Smooth muscle cell (in vitro differentiated cells): ENCODE results near the gene GPAT2. TPM values are rescaled to one million over a fixed set of nuclear protein-coding genes. Genes with fewer than 3 reads are reported as not detected.
A peak's percentile ranks its signal among the peaks of the same experiment; 100 is the strongest.
"Not testable (repeated sequence)": the region's sequence is repeated elsewhere in the genome, so short reads cannot be mapped to it uniquely, and the experiment has no call there.

ENCODE experiments used
- DNase-seq: peaks from one replicate; lab custom pipeline; 2025; ENCODE audit not compliant: unreplicated experiment; lab: John Stamatoyannopoulos, UW
- H2AFZ ChIP-seq: fragments of 200-600 bp; sonication (generic); 2 replicates; pipeline ENCODE4 v1.6.0; 2016; ENCODE audit warnings: antibody characterized with exemption, low read depth, mild to moderate bottlenecking
- H3F3A ChIP-seq: fragments of 200-600 bp; sonication (generic); 2 replicates; pipeline ENCODE4 v1.6.0; 2017; ENCODE audit warnings: antibody characterized with exemption, low read depth
- H3K27ac ChIP-seq: fragments of 200-600 bp; sonication (generic); 2 replicates; pipeline ENCODE4 v1.5.1; 2016; ENCODE audit warnings: low read depth, mild to moderate bottlenecking
- H3K27me3 ChIP-seq: fragments of 200-600 bp; sonication (generic); 2 replicates; pipeline ENCODE4 v1.6.1; 2016; ENCODE audit warnings: low read depth, mild to moderate bottlenecking
- H3K36me3 ChIP-seq: fragments of 200-600 bp; sonication (generic); 2 replicates; pipeline ENCODE4 v1.5.1; 2016; ENCODE audit warnings: low read depth
- H3K4me1 ChIP-seq: fragments of 200-600 bp; sonication (generic); 2 replicates; pipeline ENCODE4 v1.5.1; 2016; ENCODE audit warnings: low read depth
- H3K4me2 ChIP-seq: fragments of 200-600 bp; sonication (generic); 2 replicates; pipeline ENCODE4 v1.6.0; 2016; ENCODE audit warnings: mild to moderate bottlenecking
- H3K4me3 ChIP-seq: fragments of 200-600 bp; sonication (generic); 2 replicates; pipeline ENCODE4 v1.5.1; 2016; ENCODE audit warnings: mild to moderate bottlenecking
- H3K79me2 ChIP-seq: fragments of 200-600 bp; sonication (generic); 2 replicates; pipeline ENCODE4 v1.6.0; 2016; ENCODE audit warnings: low read depth, mild to moderate bottlenecking
- H3K9ac ChIP-seq: fragments of 200-600 bp; sonication (generic); 2 replicates; pipeline ENCODE4 v1.6.0; 2016; ENCODE audit warnings: low read depth
- H3K9me3 ChIP-seq: fragments of 200-600 bp; sonication (generic); replicated peaks from 2 replicates; pipeline ENCODE4 v1.5.1; 2016; ENCODE audit warnings: low read depth
- H4K20me1 ChIP-seq: fragments of 200-600 bp; sonication (generic); 2 replicates; pipeline ENCODE4 v1.6.0; 2016; ENCODE audit warnings: low read depth
- CTCF ChIP-seq: fragments of 200-600 bp; sonication (generic); IDR thresholded peaks from 2 replicates; pipeline ENCODE4 v1.5.1; 2017; ENCODE audit warnings: borderline replicate concordance, mild to moderate bottlenecking, antibody characterized with exemption; ENCODE audit not compliant: insufficient read depth, poor library complexity, severe bottlenecking
- WGBS: methylation state at CpG from one replicate; pipeline ENCODE4 v1.1.7; 2016; ENCODE audit warnings: low lambda C conversion rate; 5-methylcytosine and 5-hydroxymethylcytosine counted together
- polyA plus RNA-seq: library from polyadenylated mRNA; unstranded; fragments of >200 nt; fragmentation: Nextera tagmentation; extraction: Ambion mirVana; gene quantifications from 2 replicates; pipeline ENCODE4 v1.2.1, GENCODE V29; 2016
- total RNA-seq: library from RNA; depleted of rRNA; stranded (reverse); fragments of >200 nt; gene quantifications from 2 replicates; pipeline ENCODE4 v1.2.3, GENCODE V29; 2014

Gene GPAT2
- total and polyA plus RNA-seq, 2 experiments from 2014 or later, result 0.29 TPM; not detected in 1

GRCh38 chr2:96011129-96011455, 23.6 kb downstream of the GPAT2 start:
- peak overlapping the region; percentile 69 for H3K4me2 ChIP-seq
- WGBS, result 14% methylated on average over 4 of the region's 4 CpGs
- H3F3A ChIP-seq, H4K20me1 ChIP-seq, H3K36me3 ChIP-seq, H2AFZ ChIP-seq, H3K27me3 ChIP-seq, H3K9ac ChIP-seq, H3K4me1 ChIP-seq, H3K79me2 ChIP-seq, H3K9me3 ChIP-seq, H3K27ac ChIP-seq, DNase-seq: not testable (repeated sequence)
- H3K4me3 ChIP-seq, result peak overlapping the region; percentile 31

GRCh38 chr2:96010320-96011128, 24.2 kb downstream of the GPAT2 start:
- H3K27ac ChIP-seq, result peak overlapping the region; percentile 48
- H3K9ac ChIP-seq, result peak overlapping the region; percentile 71
- not testable (repeated sequence) for H3K9me3 ChIP-seq, H3K79me2 ChIP-seq, H3F3A ChIP-seq, H3K36me3 ChIP-seq, H4K20me1 ChIP-seq, H3K4me1 ChIP-seq, H3K27me3 ChIP-seq, DNase-seq
- peak overlapping the region; percentile 81 for H2AFZ ChIP-seq
- 0% methylated on average over 22 of the region's 65 CpGs for WGBS
- peak overlapping the region; percentile 89 for H3K4me2 ChIP-seq
- H3K4me3 ChIP-seq, result peak overlapping the region; percentile 56

- peak overlapping the region; percentile 48 for H3K27ac ChIP-seq
Observed at GRCh38 chr2:96009833-96010232, 24.9 kb downstream of the GPAT2 start.

GRCh38 chr2:96008051-96008450, 26.7 kb downstream of the GPAT2 start:
- H3K4me3 ChIP-seq, H3K36me3 ChIP-seq, DNase-seq, H3K9ac ChIP-seq, H3K4me1 ChIP-seq, H3K79me2 ChIP-seq, H4K20me1 ChIP-seq, H3K27me3 ChIP-seq, H3K4me2 ChIP-seq, H2AFZ ChIP-seq, H3F3A ChIP-seq, H3K9me3 ChIP-seq, H3K27ac ChIP-seq: not testable (repeated sequence)
- WGBS, result 81% methylated on average over 6 of the region's 6 CpGs

More at GRCh38 chr2:96009833-96010232, 24.9 kb downstream of the GPAT2 start:
- 11% methylated on average over 10 of the region's 10 CpGs for WGBS
- H3K9ac ChIP-seq, result peak overlapping the region; percentile 71
- not testable (repeated sequence) for H3F3A ChIP-seq, H3K79me2 ChIP-seq, H3K4me1 ChIP-seq, H3K27me3 ChIP-seq, H4K20me1 ChIP-seq, DNase-seq, H3K9me3 ChIP-seq, H3K36me3 ChIP-seq
- H3K4me2 ChIP-seq, result peak overlapping the region; percentile 89
- peak overlapping the region; percentile 56 for H3K4me3 ChIP-seq
- H2AFZ ChIP-seq, result peak overlapping the region; percentile 81

- not testable (repeated sequence) for H3K36me3 ChIP-seq, H3K4me2 ChIP-seq, DNase-seq, H3K79me2 ChIP-seq, H2AFZ ChIP-seq, H3F3A ChIP-seq, H3K27ac ChIP-seq, H3K27me3 ChIP-seq, H3K4me3 ChIP-seq, H3K9me3 ChIP-seq, H3K9ac ChIP-seq, H4K20me1 ChIP-seq, H3K4me1 ChIP-seq
- 92% methylated on average over 5 of the region's 5 CpGs for WGBS
Observed at GRCh38 chr2:96006248-96006647, 28.5 kb downstream of the GPAT2 start.

- H3F3A ChIP-seq, H3K79me2 ChIP-seq, H3K4me1 ChIP-seq, H4K20me1 ChIP-seq, H3K9me3 ChIP-seq, H3K36me3 ChIP-seq, DNase-seq: not testable (repeated sequence)
- H2AFZ ChIP-seq, result peak overlapping the region; percentile 99
- H3K27ac ChIP-seq, result peak overlapping the region; percentile 69
- H3K4me2 ChIP-seq, result peak overlapping the region; percentile 99
- TF ChIP-seq CTCF, result peak; percentile 79
- H3K27me3 ChIP-seq, result peaks cover 16% of the 10 kb centered on the region
- H3K4me3 ChIP-seq, result peak overlapping the region; percentile 74
- 5% methylated on average over 29 of the region's 34 CpGs for WGBS
- peak overlapping the region; percentile 35 for H3K9ac ChIP-seq
Observed at GRCh38 chr2:95992520-95993272, 42.0 kb downstream of the GPAT2 start.

- H3K27ac ChIP-seq, H3K36me3 ChIP-seq, H4K20me1 ChIP-seq, H3K9ac ChIP-seq, DNase-seq, H3K4me1 ChIP-seq, H3K9me3 ChIP-seq, H3K79me2 ChIP-seq, H3F3A ChIP-seq: not testable (repeated sequence)
- peaks cover 16% of the 10 kb centered on the region for H3K27me3 ChIP-seq
- peak overlapping the region; percentile 74 for H3K4me3 ChIP-seq
- peak overlapping the region; percentile 99 for H2AFZ ChIP-seq
- WGBS, result no CpG with 5 or more reads among the region's 39 CpGs
- peak overlapping the region; percentile 99 for H3K4me2 ChIP-seq
Observed at GRCh38 chr2:95992102-95992501, 42.6 kb downstream of the GPAT2 start.
